Stimulated activated CD4-positive, alpha-beta T cell treated with anti-CD3 and anti-CD28 coated beads, TNF-alpha, amount 100 ng/mL, for 4 hours (primary cell): ENCODE data around the gene ZNRF3.

Experiments
- DNase-seq, 3 experiments: peaks; one replicate each; pipeline ENCODE4 v3.0.0-alpha.2; 2020; ENCODE audit warnings: low read depth in 3 of 3

Gene ZNRF3

DNA sequence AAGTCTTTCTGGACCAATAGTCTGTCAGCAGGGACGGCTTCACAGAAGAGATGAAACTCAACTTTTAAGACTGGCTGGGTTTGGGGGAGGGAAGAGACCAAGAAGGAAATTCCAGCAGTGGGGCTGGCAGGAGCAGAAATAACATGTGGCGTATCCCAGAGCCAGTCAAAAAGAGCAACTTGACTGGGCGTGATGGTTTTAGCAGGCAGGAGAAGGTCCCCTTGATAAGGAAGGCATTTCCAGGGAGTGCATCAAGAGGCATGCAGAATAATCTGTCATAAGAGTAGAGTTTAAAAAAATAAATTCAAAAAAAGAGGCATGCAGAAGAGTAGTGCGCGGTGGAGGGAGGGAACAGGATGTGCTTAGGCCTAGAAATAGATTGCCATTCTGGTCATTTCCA, 125.8 kb downstream of the ZNRF3 start:
- no peak for DNase-seq

DNA sequence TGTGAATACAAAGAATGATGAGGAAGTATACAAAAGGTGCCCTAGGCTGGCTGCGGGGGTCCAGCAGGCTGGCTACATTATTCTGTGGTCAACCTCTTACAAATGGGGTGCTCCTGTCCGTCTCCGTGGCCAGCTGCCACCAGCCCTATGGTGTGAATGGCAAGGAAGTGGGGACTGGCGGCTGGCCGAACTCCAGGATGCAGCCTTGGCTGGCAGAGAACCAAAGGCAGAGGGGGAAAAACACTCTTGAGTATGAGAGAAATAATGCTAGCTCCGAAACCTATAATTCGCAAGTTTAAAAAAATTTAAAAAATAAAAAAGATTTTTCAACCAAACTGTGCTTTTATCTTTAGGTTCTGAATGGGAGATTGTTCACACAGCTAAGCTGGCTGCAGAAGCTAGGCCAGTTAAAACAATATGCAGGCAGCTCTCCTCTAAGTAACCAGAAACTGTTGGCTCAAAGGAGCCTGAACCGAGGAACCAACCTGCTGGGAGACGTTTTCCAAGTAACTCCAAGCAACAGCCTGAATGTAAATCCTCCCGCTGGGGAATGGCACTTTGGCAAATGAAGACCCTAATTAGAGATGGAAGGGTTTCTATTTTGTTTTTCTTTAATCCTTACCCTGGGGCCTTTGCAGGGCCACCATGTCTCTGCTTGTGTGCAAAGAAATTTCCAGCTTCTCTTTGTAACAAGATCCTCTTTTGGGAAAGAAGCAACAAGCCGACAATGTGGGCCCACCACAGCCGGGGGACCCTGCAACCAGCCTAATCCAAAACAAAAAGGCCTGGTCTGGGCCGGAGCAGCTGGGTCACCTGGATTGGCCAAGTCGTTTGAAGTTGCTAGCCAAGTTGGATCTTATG, 128.1 kb downstream of the ZNRF3 start:
- DNase-seq, result no peak

DNA sequence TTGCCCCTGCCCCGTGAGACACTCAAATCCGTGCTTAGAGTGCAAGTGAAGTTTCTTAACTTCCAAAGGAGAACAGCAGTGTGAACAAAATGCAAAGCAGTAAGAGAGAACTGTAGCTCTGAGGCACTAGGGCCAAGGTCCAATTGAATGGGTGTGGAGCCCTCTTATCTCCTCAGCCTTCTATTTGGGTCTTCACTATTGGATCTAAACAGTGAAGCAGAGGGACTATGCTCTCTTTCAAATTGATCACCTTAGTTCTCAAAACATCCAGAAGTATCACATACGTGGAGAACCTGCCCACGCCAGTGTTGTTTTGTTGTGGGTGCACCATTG, 128.7 kb downstream of the ZNRF3 start:
- no peak for DNase-seq

- DNase-seq, result no peak
These were observed 129.6 kb downstream of the ZNRF3 start for GRCh38 chr22:29012952-29013351.

GRCh38 chr22:29014293-29014692, 130.9 kb downstream of the ZNRF3 start:
- no peak for DNase-seq

DNA sequence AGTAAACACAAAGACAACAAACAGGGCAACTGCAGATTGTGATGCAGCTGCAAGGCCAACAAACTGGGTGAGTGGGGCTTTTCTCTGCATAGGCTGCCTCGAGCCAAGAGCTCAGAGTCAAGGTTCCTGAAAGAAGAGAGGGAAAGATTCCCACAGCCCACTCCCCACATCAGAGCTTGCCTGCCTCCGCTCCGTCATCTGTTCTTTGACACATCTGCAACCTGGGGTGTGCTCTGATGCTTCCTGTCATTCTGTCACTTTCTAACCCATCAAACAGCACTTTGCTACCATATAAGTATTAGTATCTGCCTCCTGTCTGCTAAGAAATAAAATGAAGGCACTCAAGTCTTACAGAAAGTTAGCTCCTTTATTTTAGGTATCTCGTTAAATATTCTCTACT, 131.4 kb downstream of the ZNRF3 start:
- DNase-seq, result no peak

GRCh38 chr22:29016067-29016938, 132.9 kb downstream of the ZNRF3 start:
- no peak for DNase-seq

DNA sequence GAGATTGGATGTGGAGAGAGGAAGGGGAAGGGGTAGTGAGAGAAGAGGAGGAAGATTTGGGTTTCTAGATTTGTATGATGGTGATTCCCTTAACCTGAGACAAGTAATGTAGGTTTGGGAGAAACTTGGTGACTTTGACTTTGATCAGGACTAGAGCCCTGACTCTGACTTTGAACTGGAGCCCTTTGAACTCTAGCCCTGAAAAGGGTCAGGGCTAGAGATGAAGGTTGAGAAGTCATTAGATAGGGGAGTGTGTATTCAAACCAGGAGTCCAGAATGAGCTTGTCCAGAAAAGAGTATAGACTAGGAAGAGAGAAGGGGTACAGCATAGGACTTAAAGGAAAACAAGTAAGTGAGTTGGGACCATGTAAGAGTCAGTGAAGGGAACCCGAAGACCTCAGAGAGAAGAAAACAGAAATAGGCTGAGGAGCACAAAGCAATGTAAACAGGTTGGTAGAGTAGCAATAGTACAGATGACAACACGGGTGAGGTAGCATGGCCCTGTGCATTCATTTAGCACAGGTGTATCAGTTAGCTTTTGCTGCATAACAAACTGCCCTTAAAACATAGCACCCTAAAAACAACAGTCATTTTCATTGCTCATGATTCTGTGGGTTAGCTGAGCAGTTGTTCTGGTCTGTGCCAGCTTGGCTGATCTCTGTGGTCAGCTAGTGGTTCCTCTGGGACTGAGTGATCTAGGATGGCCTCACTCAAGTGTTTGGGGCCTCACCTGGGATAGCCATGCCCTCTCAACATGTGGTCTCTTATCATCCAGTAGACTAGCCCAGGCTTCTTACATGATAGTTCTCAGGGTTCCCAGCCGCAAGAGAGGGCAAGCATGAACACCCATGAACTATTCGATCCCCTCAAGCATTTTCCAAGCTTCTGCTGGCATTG, 135.2 kb downstream of the ZNRF3 start:
- no peak for DNase-seq

GRCh38 chr22:29022101-29022817, 138.9 kb downstream of the ZNRF3 start:
- no peak for DNase-seq

DNA sequence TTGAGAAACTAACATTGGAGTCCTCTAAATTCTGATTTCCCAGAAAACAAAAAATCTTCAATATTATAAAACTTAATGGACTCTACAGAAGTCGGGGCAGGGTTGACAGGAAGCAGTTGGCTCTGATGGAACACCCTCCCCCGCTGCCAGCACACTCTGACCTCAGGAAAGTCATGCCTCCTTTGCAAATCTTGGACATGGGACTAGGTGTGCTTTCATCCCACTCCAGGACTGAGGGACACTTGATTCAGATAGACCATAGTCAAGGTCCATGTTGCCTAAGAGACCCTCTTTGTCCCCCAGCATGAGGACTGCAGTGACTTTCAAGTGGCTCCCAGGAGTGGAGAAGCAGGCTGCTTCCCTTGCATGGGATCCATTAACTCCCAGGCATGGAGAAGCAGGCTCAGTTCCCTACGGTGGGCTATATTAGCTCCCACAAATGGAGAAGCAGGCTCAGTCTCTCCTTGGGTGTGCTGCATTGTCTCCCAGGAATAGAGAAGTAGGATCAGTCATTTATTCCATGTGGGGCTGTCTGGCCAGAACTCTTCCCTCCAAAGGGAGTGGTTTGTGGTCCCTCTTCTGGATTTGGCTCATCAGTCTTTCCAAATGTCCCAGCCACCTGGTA, 139.9 kb downstream of the ZNRF3 start:
- no peak for DNase-seq

DNA sequence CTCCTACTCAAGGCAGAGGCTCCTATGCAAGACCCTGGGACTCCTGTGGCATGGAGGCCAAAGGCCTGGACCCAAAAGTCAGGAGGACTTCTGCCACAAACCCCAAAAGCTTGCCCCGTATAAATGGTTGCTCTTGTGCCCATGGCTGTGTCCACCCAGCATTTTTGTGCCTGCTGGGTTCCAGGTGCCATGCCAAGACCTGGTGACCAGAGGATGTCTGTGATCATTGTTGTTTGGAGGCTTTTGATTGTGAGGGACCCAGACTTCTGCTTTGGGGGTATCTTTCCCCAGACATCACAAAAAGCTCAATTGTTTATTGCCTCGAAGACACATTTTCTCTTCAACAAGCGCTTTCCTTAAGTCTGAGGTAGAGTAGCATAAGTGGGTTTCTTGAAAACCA, 143.2 kb downstream of the ZNRF3 start:
- no peak for DNase-seq

DNA sequence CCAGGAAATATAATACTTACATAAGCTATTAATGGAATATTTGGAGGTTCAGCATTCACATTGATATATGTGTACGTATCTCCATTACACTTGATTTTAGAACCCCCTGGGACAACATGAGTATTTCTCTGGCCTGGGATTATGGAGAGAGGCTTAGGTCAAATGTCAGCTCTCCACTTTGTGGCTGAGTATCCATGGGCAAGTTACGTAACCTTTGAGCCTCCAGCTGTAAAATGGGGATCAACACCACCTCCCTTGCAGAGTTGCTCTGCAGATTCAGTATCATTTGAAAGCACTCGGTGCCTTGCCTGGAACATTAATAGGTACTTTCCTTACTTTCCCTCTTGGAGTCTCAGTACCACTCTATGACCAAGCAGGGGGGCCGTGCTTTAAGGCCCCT, 145.1 kb downstream of the ZNRF3 start:
- DNase-seq, result no peak

DNA sequence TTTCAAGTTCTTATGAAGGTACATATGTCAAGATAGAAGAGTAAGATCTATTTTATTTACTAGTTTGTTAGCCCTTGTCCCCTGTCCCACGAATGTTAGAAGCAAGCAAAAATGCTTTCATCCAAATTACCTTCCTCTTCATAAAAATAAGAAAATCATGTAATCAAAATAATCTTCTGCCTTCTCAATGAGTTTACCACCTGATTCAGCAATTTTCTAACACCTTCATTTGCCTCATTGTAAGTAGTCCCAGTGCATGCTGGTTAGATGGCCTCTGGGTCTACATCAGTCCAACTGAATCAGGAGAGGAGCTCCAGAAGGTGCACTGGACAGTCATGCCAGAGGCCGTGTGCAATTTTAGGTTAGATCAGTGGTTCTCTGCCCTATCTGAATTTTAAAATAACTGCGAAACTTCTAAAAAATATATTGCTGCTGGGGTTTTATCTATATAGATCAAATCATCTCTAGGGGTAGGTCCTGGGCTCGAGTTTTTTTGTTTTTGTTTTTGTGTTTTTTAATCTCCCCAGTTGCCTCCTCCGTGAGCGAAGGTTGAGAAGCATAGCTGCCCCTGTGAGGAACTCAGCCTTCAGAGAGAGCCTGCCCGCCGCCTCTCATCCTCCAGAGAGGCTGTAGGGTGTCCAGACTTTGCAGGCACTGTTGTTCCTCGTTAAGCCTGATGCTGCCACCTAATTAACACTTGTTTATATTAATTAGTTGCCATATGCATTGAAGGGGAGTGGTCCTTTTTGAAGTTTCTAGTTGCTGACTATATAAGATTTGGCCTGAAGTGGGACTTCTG, 146.0 kb downstream of the ZNRF3 start:
- DNase-seq, result no peak

DNA sequence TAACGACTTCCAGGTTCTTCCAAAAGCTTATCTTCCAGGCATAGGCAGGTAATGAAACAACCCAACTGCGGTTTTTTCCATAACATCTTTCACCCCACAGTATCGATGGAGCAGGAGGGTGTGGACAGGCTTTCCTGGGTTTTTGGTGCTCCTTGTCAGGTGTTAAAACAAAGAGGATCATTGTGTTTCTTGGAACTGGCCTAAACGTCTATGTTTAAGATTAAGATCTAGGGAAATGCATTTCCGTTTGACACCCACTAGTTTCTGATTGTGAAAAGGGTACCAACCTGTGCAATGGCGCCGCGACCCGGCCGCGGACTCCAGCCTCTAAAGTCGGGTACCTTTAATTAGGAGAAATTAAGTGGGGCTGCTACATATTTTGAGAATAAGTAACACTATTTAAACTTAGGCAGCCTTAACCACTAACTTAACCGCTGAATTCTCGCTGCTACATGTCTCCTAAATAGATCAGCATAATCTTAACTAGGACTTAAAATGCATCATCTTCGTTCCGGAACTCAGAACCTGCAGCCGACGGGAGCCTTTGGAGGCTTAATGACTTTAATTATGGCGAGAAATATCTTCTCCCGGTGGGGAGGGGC, 146.7 kb downstream of the ZNRF3 start:
- DNase-seq, result no peak

DNA sequence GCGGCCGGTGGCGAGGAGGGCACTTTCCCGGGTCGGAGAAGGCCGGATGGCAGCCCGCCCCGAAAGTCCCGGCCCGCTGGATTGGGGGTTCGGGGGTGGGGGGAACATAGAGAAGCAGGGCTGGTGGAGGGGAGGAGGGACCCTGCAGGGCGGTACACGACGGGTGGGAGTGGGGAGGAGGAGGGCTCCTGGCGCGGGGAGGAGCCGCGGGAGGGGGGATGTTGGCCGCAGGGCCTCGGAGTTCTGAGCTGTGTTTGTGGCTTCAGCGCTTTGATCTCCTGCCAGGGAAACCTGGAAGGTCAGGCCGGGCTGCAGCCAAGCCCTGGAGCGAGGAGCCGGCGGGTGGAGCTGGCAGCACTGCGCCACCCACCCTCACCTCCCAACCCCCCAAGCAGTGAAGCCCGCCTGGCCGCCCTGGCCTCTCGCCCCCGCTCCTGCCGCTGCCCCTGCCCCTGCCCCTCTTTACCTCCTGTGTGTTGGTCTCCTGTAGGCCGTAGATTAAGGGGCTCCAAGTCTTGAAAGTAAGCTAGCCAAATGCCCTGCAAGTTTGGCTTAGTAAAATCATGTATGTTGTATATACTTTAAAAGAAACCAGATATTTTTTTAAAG, 147.3 kb downstream of the ZNRF3 start:
- no peak for DNase-seq

DNA sequence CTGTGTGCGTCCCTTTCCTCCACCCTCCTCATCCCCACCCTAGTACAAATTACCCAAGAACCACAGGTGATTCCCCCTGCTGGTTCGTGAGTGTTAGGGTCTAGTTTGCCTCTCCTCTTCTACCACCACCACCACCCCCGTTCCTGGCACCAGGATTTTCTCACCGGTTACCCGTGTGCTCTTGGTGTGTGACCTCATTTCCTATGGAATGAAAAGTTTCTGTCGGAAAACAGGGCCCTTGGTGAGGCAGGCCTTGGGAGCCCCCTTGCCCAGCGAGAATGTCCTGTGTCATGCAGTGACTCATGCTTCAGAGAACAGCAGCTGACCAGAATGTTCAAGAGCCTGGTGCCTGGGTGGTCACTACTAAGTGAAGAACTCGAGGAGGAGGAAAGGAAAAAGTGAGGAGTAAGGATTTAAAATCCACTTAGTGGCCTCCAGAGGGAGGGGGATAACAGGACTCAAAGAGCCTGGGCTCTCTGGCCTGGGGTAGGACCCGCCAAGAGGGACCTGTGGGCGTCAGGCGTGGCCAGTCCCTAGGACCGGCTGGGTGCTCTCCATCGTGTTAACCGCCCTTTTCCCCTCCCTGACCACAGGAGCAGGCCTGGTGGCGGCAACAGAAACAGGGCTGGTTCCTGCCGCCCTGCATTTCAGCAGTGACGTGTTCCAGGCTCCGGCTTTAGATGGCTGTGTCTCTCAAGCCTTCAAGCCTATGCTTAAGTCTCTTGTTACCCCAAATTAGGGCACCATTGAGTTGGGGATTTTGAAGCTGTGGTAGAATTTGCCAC, 148.0 kb downstream of the ZNRF3 start:
- DNase-seq, result no peak

DNA sequence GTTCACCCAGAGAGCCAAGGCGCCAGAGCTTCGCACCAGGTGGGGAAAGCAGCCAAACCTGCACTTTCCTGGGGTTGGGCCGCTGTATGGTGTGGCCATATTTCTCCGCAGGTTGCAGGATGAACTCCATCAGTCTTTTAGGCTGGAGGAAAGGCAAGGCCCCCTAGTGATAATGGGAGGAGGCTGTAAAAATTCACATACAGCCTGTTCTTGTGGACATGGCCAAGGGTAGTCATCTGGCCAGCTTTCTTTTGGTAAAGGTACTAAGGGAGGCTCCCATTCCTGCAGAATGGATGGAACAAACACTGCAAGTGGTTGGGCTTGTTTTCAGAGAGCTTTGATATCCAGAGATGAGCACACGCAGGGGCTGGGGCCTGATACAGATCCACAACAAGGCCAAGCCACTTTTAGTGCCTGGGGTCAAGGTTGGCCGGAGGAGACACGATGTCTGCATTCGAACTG, 148.7 kb downstream of the ZNRF3 start:
- DNase-seq, result no peak

- DNase-seq, result no peak
These were observed 149.2 kb downstream of the ZNRF3 start for GRCh38 chr22:29032584-29032983.
